HG02840 (cell line): ENCODE data around the gene UBE2B.
"Not testable (repeated sequence)": the region's sequence is repeated elsewhere in the genome, so short reads cannot be mapped to it uniquely, and the experiment has no call there.

ENCODE experiments used
- ATAC-seq: cut with Tn5 transposase; IDR thresholded peaks from one replicate; pipeline ENCODE4 v1.9.1; 2021; ENCODE audit warnings: mild to moderate bottlenecking, moderate library complexity, moderate number of reproducible peaks; ENCODE audit not compliant: unreplicated experiment, low FRiP score

UBE2B gene

DNA sequence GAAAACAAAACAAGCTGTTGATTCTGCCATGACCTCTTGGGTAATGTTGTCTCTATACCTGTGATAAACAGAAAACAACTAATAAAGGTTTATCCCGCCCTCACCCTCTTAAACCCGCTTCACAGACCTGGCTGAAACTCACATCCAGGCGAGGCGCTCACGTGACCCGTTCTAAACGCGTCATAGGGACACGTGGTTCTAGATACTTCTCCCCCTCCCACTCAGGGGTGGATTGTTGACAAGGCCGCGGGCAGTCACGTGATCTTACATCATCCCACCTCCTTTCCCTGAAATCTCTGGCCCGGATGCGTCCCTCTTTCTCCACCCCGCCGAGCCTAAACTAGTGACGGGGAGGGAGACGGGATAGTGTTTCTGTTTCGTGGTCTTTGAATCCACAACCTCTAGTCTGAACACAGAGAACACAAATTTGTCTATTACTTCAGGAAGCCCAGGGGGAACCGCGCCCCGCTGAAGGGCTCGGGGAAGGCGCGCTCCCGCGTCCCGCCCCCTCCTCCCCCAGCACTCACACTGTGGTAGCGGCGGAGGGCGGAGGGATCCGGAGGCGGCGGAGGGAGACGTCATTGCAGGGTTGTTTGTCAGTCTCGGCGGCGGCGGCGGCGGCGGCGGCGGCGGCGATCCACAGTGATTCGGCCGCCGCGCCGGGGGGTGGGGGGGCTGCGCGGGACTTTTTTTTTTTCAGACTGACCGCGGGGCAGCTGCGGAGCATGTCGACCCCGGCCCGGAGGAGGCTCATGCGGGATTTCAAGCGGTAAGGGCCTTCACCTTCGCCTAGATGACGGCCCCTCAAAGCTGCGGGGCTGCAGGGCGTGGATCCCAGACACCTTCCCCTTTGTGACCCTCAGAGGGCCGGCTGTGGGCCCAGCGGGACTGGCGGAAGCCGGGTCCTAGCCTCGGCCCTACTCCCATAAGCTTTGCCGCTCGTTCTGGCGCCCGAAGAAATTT lies at the start of gene UBE2B:
UBE2B (plus strand) TSS at position 699 of the 963 bp plus-strand sequence; CDS start at position 726, 27 bp downstream.
- ATAC-seq = peak; percentile 77

DNA sequence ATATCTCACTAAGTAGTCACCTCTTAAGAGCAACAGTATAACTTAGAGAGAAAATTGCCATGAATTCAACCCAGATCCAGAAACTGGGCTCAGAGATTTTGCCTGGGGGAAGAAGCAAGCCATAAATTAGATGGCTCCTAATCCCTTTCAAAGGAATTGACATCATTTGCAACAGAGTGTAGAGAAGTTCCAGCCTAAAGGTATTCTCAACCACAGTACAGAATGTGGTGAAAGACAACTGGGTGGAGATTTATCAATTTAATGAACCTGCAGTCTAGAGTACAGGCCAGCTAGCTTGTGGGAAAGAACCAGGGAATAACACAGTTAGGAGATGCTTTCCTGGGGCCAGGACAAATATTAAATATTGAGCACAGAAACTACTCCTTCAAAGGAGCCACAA lies 44.0 kb upstream of the UBE2B start:
- ATAC-seq = no peak

DNA sequence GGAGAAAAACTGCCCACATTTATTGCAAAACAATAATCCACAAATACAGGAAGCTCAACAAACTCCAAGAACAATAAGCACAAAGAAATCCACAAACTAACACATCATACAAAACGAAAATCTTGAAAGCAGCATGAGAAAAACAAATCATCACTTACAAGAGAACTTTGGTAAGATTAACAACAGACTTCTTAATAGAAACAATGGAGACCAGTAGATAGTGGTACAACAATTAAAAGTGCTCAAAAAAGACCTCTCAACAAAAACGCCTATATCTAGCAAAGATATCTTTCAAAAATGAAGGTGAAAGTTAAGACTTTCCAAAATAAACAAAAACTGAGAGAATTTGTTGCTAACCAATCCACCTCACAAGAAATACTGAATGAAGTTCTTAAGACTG lies 42.8 kb upstream of the UBE2B start:
- ATAC-seq = no peak

DNA sequence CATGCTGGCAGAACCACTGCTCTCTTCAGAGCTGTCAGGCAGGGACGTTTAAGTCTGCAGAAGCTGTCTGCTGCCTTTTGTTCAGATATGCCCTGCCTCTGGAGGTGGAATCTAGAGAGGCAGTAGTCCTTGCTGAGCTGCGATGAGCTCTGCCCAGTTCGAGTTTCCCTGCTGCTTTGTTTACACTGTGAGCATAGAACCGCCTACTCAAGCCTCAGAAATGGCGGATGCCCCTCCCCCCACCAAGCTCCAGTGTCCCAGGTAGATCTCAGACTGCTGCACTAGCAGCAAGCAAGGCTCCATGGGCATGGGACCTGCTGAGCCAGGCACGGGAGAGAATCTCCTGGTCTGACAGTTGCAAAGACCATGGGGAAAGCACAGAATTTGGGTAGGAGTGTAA lies 34.5 kb upstream of the UBE2B start:
- not testable (repeated sequence) for ATAC-seq

DNA sequence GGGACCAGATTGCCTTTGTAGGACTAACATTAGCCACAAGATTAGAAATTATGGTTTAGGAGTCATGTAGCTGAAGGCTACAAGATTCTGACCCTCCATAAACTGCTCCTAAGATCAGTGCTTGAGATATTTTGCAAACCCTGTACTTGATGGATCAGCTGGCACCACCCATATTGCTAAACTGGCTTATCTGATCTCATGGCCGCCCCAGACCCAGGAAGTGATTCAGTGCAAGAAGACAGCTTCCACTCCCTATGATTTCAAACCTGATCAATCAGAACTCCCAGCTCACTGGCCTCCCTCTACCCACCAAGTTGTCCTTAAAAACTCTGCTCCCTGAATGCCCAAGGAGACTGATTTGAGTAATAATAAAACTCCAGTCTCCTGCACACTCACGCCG lies 27.9 kb upstream of the UBE2B start:
- ATAC-seq = not testable (repeated sequence)

DNA sequence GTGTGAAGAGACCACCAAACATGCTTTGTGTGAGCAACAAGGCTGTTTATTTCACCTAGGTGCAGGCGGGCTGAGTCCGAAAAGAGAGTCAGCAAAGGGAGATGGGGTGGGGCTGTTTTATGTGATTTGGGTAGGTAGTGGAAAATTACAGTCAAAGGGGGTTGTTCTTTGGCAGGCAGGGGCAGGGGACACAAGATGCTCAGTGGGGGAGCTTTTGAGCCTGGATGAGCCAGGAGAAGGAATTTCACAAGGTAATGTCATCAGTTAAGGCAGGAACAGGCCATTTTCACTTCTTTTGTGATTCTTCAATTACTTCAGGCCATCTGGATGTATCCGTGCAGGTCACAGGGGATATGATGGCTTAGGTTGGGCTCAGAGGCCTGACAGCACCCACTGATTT lies 25.9 kb upstream of the UBE2B start:
- ATAC-seq = not testable (repeated sequence)

DNA sequence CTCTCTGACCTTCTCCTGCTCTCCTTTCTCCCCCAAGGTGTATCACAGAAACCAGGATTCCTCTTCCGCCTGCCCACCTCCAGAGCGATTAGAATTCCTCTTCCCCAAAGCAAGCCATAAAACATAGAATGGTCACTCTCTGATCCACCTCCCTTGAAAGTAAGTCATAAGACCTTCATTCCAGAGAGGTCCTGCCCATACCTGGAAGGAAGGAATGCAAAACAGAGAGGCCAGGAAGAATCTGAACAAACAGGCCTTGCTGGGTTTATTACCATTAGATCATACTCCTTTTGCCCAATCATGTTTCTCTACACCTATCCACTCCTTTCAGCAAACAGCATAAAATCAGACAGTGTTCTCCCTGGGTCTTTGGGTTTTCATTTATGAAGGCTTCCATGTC lies 25.4 kb upstream of the UBE2B start:
- ATAC-seq = no peak

DNA sequence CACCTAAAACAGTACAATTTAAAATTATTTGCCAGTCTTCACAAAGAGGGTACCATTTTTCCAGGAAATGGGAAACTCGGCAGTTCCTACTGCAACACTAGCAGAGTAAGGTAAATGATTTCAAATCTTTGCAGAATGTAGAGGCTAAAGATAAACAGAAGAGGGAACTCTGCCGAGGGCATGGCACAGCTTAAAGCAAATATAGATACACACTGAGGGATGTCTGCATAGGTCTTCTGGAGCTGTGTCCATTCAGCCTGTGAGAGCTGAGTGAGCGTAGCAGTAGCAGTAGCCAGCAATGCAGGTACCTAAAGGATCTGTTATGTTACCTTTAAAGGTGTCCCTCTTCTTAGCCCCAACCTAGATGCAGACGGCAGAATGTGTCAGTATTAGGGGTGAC lies 21.9 kb upstream of the UBE2B start:
- no peak for ATAC-seq

DNA sequence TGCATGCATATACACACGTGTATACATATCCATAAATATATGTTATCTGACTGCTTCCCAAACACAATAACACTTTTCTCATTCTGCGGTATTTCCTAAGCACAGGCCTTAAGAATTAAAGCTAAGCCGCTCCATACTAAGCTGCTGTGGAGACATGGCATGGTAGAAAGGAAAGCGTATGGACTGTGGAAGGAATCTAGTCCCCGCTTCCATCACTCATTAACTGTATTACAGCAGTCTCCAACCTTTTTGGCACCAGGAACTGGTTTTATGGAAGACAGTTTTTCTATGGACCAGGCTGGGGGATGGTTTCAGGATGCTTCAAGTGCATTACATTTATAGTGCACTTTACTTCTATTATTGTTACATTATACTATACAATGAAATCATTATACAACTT lies 15.7 kb upstream of the UBE2B start:
- ATAC-seq = no peak

DNA sequence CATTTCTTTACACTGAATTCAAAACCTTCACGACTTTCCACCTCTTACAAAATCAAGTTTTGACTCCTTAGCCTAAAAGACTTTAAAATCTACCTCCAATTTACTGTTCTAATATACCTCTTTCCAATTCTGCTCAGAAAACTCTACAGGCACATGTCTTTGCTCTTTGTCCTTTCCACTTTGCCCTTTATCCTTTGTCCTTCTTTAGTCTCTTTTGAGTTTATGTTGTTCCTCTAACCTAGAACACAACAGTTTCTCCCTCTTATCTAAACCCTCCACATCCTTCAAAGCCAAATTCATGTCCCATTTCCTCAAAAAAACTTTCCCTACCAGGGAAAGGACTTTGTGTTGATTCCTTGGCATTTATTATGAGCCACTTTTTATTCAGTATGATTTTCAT lies 5.8 kb upstream of the UBE2B start:
- no peak for ATAC-seq

DNA sequence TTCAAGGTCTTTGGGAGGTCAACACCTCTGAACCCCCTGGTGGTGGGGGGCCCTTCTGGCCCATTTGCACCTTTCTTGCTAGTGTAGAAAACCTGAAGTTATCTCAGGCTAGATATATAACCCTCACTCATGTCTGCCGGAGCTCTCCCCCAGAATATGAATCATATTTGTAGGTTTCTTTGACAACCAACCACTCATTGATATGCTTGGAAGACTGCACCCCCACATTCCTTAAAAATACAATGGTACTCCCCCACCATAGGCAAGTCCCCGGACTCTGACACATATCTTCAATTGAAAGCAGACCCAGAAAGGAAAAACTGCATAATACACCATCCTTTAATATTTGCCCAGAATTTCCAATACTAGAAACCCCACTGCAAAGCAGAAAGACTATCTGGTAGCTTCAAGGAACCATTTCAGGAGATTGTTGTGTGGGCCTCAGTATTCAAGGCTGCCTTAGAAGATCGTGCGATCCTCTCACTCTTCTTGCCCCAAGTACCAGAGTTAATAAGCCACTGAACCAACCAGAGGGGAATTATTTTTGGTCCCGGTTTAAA lies 978 bp upstream of the UBE2B start:
- ATAC-seq = peak; percentile 6

DNA sequence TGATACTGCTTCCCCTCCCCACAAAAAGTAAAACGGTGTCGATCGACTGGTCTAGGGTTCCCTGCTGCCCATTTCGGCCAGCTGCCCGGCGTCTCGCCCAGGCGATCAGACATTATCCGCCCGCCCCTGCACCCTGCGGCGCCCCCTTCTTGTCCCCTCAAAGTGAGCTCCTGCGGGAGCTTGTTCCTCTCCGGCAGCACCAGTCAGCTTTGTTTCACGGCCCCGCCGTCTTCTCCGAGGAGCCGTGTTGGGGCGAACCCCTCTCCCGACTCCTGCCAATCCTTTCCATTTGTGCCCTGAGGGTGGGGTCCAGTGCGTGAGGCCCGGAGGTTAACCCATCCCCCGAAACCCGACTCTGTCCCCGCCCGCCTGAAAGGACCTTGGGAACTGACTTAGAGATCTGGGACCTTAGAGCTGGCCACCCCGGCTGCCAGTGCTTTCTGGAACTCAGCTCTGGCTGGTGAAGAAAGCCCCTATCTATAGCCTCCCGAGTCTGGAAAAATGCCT lies 518 bp downstream of the UBE2B start:
- ATAC-seq = no peak

DNA sequence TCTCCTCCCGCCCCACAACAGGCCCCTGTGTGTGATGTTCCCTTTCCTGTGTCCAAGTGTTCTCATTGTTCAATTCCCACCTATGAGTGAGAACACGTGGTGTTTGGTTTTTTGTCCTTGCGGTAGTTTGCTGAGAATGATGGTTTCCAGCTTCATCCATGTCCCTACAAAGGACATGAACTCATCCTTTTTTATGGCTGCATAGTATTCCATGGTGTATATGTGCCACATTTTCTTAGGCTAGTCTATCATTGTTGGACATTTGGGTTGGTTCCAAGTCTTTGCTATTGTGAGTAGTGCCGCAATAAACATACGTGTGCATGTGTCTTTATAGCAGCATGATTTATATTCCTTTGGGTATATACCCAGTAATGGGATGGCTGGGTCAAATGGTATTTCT lies 2.3 kb downstream of the UBE2B start:
- not testable (repeated sequence) for ATAC-seq

DNA sequence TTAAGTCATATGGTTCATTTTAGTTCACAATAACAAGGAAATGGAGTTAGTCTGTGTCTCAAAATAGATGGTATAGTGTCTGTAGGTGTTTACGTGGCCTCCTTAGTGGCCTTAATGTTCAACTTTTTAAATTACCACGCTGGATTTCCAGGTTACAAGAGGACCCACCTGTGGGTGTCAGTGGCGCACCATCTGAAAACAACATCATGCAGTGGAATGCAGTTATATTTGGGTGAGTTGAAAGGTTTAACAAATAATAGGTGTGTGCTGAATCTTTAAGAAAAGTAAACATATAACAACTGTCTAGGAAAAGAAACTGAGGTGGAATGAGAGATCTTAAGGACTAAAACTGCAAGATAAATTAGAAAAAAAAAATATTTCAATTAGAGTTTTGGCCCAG lies 2.9 kb downstream of the UBE2B start:
- ATAC-seq = no peak

DNA sequence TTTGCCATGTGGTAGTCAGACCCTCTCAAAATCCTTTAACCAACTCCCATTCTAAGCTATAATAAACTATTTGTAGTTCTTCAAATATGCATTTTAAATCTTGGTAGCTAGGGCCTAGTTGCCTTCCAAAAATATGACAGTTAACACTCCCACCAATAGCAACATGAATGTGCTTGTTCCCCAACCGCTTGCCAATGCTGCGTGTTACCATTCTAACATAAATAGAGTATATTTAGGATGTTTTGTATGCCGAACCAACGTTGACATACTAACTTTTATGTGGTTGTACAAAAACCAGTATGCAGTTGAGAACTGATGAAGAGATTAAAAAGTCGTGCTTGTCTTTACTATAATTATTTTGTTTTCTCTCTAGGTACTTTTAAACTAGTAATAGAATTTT lies 9.0 kb downstream of the UBE2B start:
- ATAC-seq = no peak

DNA sequence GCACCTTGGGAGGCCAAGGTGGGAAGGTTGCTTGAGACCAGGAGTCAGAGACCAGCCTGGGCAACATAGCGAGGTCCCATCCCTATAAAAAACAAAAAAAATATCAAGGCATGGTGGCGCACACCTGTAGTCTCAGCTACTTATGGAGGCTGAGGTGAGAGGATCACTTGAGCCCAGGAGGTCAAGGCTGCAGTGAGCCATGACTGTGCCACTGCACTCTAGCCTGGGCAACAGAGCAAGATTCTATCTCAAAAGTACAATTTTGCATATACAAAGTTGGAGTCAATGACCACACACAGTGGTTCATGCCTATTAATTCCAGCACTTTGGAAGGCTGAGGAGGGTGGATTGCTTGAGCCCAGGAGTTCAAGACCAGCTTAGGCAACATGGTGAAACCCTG lies 10.8 kb downstream of the UBE2B start:
- not testable (repeated sequence) for ATAC-seq

DNA sequence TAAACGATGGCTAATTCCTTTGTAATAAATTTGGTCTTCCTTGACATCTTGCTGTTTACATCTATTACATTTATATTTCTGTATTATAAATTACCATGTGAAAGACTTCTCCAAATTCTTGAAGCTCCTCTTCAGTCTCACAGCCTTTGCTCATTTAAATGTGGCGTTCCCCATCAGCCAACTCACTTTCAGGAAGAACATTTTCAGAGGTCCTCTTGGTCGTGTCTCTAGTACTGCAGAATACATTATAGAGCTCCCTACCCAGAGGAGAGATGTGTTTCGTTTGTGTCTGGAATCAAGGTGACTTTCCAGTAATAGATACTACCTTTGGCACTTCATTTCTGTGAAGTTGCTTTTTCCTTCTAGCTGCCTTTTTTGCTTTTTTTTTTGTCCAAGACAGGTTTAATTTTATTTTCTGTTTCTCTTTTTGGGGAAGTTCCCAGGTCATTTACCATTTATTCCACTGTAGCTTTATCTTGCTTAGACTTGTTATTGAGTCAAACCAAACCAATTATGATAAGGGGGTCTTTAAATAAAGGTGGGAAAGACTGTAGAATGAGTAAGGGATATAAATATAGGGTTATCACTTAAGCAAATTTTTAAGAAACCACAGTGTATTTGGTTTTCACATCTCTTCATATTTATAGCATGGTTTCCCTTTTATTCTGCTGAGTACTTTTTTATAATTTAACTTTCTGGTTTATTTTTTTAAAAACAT lies 12.8 kb downstream of the UBE2B start:
- no peak for ATAC-seq

DNA sequence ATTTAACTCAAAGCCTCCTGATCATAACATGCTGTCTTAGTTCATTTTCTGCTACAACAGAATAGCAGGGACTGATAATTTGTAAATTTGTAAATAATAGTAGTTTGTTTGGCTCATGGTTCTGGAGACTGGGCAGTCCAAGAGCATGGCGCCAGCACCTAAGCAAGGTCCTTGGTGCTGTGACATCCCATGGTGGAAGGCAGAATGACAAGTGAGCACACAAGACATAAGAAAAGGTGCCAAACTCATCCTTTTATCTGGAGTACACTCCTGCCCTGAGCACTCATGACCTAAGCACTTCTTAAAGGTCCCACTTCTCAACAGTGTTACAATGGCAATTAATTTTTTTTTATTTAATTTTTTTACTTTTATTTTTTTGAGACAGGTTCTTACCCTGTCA lies 16.1 kb downstream of the UBE2B start:
- ATAC-seq = no peak

DNA sequence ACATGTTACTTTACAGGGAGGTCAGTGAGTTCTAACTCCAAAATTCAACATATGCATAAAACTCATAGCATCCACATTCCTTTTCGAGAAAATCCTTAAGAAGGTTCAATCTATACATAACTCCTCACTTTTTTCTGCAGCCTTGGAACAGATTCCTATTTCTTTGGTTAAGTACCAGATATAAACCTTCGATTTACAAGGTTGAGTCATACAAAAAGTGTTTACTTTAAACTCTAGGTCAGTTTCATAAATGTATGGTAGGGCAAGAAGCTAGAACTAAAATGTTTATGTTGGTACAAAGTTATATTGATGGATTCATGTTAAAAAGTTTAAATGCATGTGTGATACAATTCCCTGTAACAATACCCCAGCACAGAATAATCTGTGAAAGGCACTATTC lies 20.9 kb downstream of the UBE2B start:
- ATAC-seq = no peak

DNA sequence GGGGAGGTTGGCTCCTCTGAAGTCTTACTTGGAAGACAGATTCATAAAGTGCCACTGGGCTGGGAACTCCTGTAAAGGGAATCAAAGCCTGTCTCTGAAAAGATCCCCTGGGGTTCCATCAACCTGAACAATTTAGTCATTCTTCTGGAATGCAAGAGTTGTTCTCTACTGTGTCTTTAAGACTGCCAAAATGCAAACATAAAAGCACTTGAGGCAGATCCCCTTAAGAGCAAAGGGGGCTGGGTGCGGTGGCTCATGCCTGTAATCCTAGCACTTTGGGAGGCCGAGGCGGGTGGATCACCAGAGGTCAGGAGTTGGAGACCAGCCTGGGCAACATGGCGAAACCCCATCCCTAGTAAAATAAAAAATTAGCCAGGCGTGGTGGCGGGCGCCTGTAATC lies 23.6 kb downstream of the UBE2B start:
- ATAC-seq = no peak

DNA sequence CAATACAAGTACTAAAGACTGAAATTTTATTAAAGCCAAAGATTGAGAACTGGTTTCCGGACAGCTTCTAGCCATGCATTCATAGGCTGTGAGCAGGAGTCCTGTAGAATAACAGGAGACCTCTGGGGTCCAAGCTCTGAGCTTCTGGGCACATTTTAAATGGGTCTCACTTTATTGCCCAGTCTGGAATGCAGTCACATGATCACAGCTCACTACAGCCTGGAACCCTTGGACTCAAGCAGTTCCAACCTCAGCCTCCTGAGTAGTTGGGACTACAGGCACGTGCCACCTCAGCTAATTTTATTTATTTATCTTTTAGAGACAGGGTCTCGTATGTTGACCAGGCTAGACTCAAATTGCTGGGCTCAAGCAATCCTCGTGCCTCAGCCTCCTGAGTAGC lies 24.9 kb downstream of the UBE2B start:
- no peak for ATAC-seq
